ENCODE results near the gene RIOK3. TPM values are rescaled to one million over a fixed set of nuclear protein-coding genes. Genes with fewer than 3 reads are reported as not detected.
A peak's percentile ranks its signal among the peaks of the same experiment; 100 is the strongest.
"Not testable (repeated sequence)": the region's sequence is repeated elsewhere in the genome, so short reads cannot be mapped to it uniquely, and the experiment has no call there.

Gene RIOK3
- polyA plus RNA-seq, 3 donors from 2014 or later, result 48.6 to 79.3 (median 72.8) TPM

DNA sequence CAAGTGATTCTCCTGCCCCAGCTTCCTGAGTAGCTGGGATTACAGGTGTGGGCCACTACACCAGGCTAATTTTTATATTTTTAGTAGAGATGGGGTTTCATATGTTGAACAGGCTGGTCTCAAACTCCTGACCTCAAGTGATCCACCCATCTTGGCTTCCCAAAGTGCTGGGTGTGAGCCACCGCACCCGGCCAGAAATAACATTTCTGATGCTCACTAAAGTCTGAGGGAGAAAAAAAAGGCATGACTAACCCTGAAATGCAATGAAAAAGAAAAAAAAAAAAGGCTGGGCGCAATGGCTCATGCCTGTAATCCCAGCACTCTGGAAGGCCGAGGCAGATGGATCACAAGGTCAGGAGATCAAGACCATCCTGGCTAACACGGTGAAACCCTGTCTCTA is 36.5 kb downstream of the RIOK3 start:
- not testable (repeated sequence) for H3K27ac Mint-ChIP-seq; H3K36me3 Mint-ChIP-seq; H3K4me3 Mint-ChIP-seq; H3K27me3 Mint-ChIP-seq (ENCODE audit: low read depth in 3 of 3); H3K9me3 Mint-ChIP-seq; DNase-seq
- H3K4me1 Mint-ChIP-seq, result peaks cover 16 to 20% of the 10 kb centered on the region in 2 donors

DNA sequence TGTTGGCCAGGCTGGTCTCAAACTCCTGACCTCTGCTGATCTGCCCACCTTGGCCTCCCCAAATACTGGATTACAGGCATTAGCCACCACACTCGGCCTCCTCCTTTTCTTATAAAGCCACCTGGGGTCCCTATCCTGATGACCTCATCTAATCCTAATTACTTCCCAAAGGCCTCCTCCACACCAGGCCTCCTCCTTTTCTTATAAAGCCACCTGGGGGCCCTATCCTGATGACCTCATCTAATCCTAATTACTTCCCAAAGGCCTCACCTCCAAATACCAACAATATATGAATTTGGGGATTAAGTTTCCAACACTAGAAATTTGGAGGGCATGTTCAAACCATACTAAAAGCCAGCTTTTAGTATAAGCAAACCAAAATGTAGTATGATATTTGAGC is 40.6 kb downstream of the RIOK3 start:
- Mint-ChIP-seq H3K27ac (no peak overlapping the region), H3K4me3 (no peak overlapping the region), H3K36me3 (no peaks in the 10 kb centered on the region), H3K9me3 (no peaks in the 10 kb centered on the region), H3K27me3 (ENCODE audit: low read depth in 3 of 3) (peaks cover 1 to 4% (median 3%) of the 10 kb centered on the region in 3 donors), H3K4me1 (peaks cover 12 to 16% of the 10 kb centered on the region in 2 donors)
- DNase-seq, result no peak

DNA sequence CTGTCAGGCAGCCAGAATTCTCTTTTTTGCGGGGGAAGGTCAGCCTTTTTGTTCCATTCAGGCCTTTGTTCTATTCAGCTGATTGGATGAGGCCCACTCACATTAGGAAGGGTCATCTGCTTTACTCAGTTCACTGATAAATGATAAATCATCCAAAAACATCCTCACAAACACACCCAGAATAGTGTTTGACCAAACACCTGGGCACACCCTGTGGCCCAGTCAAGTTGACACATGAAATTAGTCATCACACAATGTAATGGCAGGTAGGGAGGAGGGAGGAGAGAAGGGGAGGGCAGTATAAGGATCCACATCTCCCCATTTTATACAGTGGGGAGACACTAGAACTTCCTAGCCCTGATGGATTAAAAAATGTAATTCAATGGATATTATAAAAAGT is 41.9 kb downstream of the RIOK3 start:
- Mint-ChIP-seq H3K27ac (no peak overlapping the region), H3K27me3 (ENCODE audit: low read depth in 3 of 3) (peaks cover 2 to 3% (median 2%) of the 10 kb centered on the region in 3 donors), H3K4me1 (peaks cover 21 to 27% of the 10 kb centered on the region in 2 donors), H3K9me3 (no peaks in the 10 kb centered on the region), H3K36me3 (no peaks in the 10 kb centered on the region), H3K4me3 (no peak overlapping the region)
- no peak for DNase-seq

DNA sequence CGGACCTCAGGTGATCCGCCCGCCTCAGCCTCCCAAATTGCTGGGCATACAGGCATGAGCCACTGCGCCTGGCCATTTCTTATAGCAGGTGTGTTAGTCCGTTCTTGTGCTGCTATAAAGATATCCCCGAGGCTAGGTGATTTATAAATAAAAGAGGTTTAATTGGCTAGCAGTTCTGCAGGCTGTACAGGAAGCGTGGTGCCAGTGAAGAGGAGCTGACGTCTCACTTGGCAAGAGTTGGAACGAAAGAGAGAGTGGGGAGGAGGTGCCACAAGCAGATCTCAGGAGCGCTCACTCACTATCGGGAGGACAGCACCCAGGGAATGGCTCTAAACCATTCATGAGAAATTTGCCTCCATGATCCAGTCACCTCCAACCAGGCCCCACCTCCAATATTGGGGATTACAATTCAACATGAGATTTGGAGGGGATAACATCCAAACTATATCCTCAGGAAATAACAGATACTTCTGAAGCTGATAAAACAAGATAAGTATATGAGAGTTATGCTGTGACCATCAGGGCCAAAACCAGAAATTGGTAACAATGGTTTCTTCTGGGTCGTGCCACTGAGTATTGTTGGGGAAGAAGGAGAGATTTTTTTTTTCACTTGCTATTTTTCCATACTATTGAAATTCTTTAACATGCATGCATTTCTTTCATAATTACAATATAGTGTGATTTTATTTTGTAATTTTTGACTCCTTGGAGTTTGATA is 42.8 kb downstream of the RIOK3 start:
- Mint-ChIP-seq H3K4me3 (no peak overlapping the region), H3K27ac (peak overlapping the region in 2 of 6 donors; percentile 12 to 19), H3K27me3 (ENCODE audit: low read depth in 3 of 3) (peaks cover 2 to 3% (median 2%) of the 10 kb centered on the region in 3 donors), H3K4me1 (peaks cover 20 to 26% of the 10 kb centered on the region in 2 donors), H3K36me3 (no peaks in the 10 kb centered on the region), H3K9me3 (no peaks in the 10 kb centered on the region)
- DNase-seq, result no peak

DNA sequence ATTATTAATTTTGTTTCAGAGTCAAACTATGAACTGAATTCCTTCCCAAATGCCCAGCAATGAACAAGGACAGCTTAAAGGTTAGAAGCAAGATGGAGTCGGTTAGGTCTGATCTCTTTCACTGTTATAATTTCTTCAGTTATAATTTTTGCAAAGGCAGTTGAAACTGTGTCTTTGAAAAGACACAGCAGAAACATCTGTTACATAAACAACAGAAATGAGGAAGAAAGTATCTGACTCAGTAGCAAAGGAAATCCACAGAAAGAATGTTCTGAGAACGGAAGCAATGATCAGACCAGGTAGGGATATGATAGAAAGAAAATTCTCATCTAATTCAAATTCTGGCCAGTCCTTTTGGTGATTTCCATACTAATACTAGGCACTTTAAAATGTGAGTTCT is 45.0 kb downstream of the RIOK3 start:
- Mint-ChIP-seq H3K36me3 (no peaks in the 10 kb centered on the region), H3K27me3 (ENCODE audit: low read depth in 3 of 3) (peaks cover 6 to 18% (median 7%) of the 10 kb centered on the region in 3 donors), H3K4me3 (no peak overlapping the region), H3K27ac (peak overlapping the region in 4 of 6 donors; percentile 11 to 81 (median 35)), H3K4me1 (peaks cover 33 to 46% of the 10 kb centered on the region in 2 donors), H3K9me3 (no peaks in the 10 kb centered on the region)
- no peak for DNase-seq

DNA sequence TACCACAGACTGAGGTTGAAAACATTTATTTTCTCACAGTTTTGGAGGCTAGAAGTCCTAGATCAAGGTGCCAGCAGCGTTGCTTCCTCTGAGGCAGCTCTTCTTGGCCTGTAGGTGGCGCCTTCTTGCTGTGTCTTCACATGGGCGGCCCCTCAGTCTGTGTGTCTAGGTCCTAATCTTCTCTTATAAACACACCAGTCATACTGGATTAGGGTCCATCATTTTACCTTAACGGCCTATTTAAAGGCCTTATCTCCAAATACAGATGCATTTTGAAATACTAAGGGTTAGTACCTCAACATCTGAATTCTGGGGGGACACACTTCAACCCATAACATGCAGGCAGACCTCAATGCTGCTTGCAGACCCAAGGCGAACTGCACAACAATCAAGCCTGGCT is 45.8 kb downstream of the RIOK3 start:
- H3K4me3 Mint-ChIP-seq, result peak overlapping the region in 1 of 5 donors; percentile 3

DNA sequence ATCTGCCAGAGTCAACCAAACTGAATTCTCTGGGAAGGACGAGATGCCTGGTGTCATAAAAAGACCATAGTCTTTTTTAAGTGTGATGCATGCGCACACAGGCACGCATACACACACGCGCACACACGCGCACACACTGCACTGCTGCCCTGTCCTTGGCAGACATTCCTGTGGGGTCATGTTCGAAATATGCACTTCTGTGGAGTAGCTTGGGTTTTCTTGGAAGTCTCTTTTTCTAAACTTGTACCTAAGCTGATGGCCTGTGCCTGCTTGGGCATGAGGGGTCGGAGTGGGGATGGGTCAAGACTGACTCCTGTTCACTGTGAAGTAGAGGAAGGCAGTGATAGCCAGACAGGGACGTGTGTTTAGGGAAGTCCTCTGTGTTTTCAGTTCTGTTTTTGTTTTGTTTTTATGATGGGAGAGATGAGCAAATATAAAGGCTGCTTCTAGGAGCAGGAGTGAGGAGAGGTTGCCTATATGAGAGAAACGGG is 46.2 kb downstream of the RIOK3 start:
- no peak for DNase-seq
- Mint-ChIP-seq H3K27ac (peak overlapping the region; percentile 36 to 83 (median 74)), H3K27me3 (ENCODE audit: low read depth in 3 of 3) (peaks cover 11 to 28% (median 13%) of the 10 kb centered on the region in 3 donors), H3K4me1 (peaks cover 39 to 52% of the 10 kb centered on the region in 2 donors), H3K4me3 (peak overlapping the region in 4 of 5 donors; percentile 3 to 46 (median 14)), H3K9me3 (no peaks in the 10 kb centered on the region), H3K36me3 (no peaks in the 10 kb centered on the region)

More for the DNA sequence above, 45.8 kb downstream of the RIOK3 start:
- peak overlapping the region; percentile 36 to 83 (median 74) for H3K27ac Mint-ChIP-seq
- H3K36me3 Mint-ChIP-seq, result no peaks in the 10 kb centered on the region
- DNase-seq, result peak; percentile 76 to 80 (median 79)
- H3K27me3 Mint-ChIP-seq (ENCODE audit: low read depth in 3 of 3), result peaks cover 7 to 24% (median 9%) of the 10 kb centered on the region in 3 donors
- H3K9me3 Mint-ChIP-seq, result no peaks in the 10 kb centered on the region
- H3K4me1 Mint-ChIP-seq, result peaks cover 35 to 48% of the 10 kb centered on the region in 2 donors

DNA sequence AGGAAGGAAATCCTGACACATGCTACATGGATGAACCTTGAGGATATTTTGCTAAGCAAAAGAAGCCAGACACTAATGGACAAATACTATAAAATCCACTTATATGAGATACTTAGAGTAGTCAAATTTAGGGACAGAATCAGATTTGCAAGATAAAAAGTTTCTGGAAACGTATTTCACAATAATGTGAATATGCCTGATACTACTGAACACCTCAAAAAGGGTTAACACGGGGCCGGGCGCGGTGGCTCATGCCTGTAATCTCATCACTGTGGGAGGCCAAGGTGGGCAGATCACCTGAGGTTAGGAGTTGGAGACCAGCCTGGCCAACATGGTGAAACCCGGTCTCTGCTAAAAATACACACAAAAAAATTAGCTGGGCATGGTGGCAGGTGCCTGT is 48.5 kb downstream of the RIOK3 start:
- Mint-ChIP-seq H3K36me3 (peaks cover 4 to 6% (median 6%) of the 10 kb centered on the region in 3 donors), H3K27me3 (ENCODE audit: low read depth in 3 of 3) (peaks cover 13 to 32% (median 20%) of the 10 kb centered on the region in 3 donors), H3K27ac (peak overlapping the region in 2 of 6 donors; percentile 16 to 31), H3K4me1 (peaks cover 56 to 73% of the 10 kb centered on the region in 2 donors), H3K9me3 (no peaks in the 10 kb centered on the region), H3K4me3 (peak overlapping the region in 4 of 5 donors; percentile 21 to 40 (median 36))
- DNase-seq, result no peak

DNA sequence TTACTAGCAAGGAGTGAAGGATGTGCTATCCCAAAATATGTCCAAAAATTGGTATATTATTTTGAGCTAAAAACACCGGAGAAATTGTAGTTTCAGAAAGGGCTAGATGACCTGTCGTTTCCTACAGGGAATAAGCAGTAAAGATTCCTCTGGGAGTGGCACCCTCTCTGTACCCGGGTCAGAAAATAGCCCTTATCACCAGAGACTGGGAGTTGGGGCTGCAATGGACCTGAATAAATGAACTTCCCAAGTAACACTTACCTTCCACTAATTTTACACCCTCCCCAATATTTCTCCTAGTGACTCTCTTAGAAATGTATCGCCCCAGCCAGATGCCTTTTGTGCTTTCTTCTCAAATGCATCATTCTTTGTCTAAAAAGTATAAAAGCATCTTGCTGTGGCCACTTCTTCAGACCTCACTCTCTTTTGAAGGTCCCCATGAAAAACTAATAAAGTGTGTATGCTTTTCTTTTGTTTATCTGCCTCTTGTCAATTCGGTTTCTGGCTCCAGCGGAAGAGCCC is 49.5 kb downstream of the RIOK3 start:
- DNase-seq, result no peak
- H3K36me3 Mint-ChIP-seq, result peaks cover 8 to 13% (median 9%) of the 10 kb centered on the region in 3 donors
- peak overlapping the region; percentile 87 to 97 (median 93) for H3K27ac Mint-ChIP-seq
- H3K4me3 Mint-ChIP-seq, result peak overlapping the region; percentile 85 to 94 (median 89)
- H3K27me3 Mint-ChIP-seq (ENCODE audit: low read depth in 3 of 3), result peaks cover 13 to 32% (median 20%) of the 10 kb centered on the region in 3 donors
- H3K9me3 Mint-ChIP-seq, result no peaks in the 10 kb centered on the region
- peaks cover 62 to 82% of the 10 kb centered on the region in 2 donors for H3K4me1 Mint-ChIP-seq

DNA sequence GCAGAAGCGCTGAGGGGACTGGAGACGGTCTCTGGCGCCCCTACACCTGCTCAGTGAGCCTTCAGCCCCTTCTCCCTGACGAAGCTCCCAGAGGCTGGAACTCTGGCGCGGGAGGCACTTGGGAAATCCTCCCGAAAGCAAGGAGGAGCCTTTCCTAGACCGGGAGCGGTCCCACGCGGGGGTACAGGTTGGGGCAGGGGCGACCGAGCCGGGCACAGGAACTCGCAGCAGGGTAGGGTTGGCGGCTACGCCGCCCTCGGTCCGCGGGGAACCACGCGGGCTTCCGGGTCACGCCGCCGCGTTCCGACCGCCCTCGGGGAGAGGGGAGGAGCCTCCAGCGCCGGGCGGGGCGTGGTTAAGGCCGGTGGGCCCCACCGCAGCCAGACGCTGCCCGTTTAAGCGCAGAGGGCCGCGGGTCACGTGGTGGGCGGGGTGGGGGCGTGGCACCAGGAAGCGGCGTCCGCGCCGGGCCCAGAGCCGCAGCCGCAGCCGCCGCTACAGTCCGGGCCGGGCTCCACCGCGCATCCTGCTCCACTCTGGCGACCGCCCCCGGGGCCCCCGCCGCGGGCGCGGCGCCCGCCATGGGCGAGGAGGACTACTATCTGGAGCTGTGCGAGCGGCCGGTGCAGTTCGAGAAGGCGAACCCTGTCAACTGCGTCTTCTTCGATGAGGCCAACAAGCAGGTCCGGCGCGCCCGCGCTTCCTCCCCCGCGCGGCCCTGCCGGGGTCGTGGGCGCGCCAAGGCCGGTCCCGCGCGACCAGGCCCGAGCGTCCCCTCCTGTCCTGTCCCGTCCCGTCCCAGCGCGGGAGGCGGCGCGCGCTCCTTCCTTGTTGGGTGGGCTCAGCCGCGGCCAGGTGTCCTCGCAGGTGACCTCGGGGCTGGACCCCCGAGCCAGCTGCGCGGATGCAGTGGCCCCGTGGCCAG is 50.2 kb downstream of the RIOK3 start, which contains the start of gene RMC1:
Gene RMC1, plus strand, starts transcription at position 474 of the 925 bp plus-strand sequence. Its CDS starts 108 bp downstream, at position 582.
- H3K27me3 Mint-ChIP-seq (ENCODE audit: low read depth in 3 of 3), result peaks cover 13 to 32% (median 20%) of the 10 kb centered on the region in 3 donors
- H3K9me3 Mint-ChIP-seq, result no peaks in the 10 kb centered on the region
- H3K4me1 Mint-ChIP-seq, result peaks cover 64 to 83% of the 10 kb centered on the region in 2 donors
- H3K27ac Mint-ChIP-seq, result peak within 1 kb of the TSS; percentile 91 to 97 (median 94)
- H3K36me3 Mint-ChIP-seq, result peaks cover 8 to 18% (median 15%) of the 10 kb centered on the region in 3 donors
- H3K4me3 Mint-ChIP-seq, result peak within 1 kb of the TSS; percentile 89 to 97 (median 94)
- DNase-seq, result peak; percentile 96 to 97 (median 97)

DNA sequence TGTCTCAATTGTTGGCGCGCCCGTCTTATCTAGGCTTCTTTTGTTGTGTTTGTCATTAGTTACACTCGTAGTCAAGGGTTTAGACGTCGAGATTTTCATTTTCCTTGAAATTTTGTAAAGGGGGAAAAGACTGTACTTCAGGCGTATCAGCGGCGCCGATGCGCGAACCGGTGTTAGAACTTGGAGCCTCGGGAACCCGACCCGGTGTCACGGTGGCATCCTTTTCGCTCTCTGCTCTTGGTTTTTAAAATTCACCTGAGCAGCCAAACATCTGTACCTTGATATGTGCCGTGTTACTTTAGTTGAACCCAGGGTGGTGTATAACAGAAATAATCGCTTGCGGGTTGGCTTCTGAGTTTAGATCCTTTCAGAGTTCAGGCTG is 50.9 kb downstream of the RIOK3 start:
- Mint-ChIP-seq H3K4me3 (peak overlapping the region; percentile 89 to 97 (median 94)), H3K4me1 (peaks cover 59 to 83% of the 10 kb centered on the region in 2 donors), H3K27ac (peak overlapping the region; percentile 91 to 95 (median 94)), H3K27me3 (ENCODE audit: low read depth in 3 of 3) (peaks cover 13 to 29% (median 20%) of the 10 kb centered on the region in 3 donors), H3K9me3 (no peaks in the 10 kb centered on the region), H3K36me3 (peaks cover 8 to 22% (median 20%) of the 10 kb centered on the region in 3 donors)
- DNase-seq, result no peak

DNA sequence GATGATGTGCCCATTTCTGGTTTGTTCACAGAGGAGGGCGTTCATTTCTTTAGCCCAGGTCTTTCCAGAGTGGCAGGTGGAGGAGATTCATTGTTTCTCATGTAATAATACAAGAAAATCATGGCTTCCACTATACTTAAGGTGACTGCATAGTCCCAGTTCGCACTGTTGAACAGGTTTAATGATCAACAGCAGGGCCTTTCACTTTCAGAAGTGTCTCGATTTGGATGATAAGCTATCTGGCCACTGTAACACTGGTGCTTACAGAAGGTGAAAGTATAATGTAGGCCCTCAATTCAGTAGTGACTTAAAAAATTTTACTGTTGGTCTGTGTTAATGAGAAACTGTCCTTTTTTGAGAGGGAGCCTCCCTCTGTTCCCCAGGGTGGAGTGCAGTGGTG is 51.6 kb downstream of the RIOK3 start:
- Mint-ChIP-seq H3K27me3 (ENCODE audit: low read depth in 3 of 3) (peaks cover 13 to 29% (median 20%) of the 10 kb centered on the region in 3 donors), H3K4me1 (peaks cover 52 to 76% of the 10 kb centered on the region in 2 donors), H3K9me3 (no peaks in the 10 kb centered on the region), H3K27ac (peak overlapping the region; percentile 91 to 95 (median 94)), H3K4me3 (peak overlapping the region; percentile 89 to 97 (median 94)), H3K36me3 (peaks cover 8 to 22% (median 20%) of the 10 kb centered on the region in 3 donors)
- peak in 2 of 3 donors; percentile 31 to 38 for DNase-seq

DNA sequence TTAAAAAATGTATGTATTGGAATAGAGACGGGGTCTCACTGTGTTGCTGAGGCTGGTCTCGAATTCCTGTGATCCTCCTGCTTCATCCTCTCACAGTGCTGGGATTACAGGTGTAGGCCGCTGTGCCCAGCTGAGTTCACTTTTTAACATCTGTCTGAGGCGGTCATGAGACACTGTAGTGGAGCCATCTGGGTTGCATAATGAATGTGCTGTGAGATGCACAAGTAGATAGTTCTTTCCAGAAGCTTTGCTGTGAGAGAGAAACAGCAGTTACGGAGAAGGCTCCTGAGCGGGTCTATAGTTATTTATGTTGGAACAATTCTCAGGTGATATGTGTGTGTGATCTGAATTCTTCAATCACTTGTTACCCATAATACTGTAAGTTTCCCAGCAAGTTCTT is 53.3 kb downstream of the RIOK3 start:
- Mint-ChIP-seq H3K9me3 (no peaks in the 10 kb centered on the region), H3K27ac (peak overlapping the region in 1 of 6 donors; percentile 38), H3K4me1 (peaks cover 49 to 66% of the 10 kb centered on the region in 2 donors), H3K27me3 (ENCODE audit: low read depth in 3 of 3) (peaks cover 13 to 29% (median 18%) of the 10 kb centered on the region in 3 donors), H3K4me3 (peak overlapping the region in 3 of 5 donors; percentile 1 to 45 (median 40)), H3K36me3 (peaks cover 18 to 33% (median 31%) of the 10 kb centered on the region in 3 donors)
- no peak for DNase-seq

Data from immature natural killer cell (primary cell).